GM06990 (cell line): ENCODE measurements around the gene LRP1.

Experiments used
- DNase-seq: peaks from one replicate; pipeline ENCODE4 v3.0.0-alpha.2; 2011; ENCODE audit not compliant: insufficient read length; ENCODE audit errors: extremely low read depth
- H3K27me3 ChIP-seq: replicated peaks from 2 replicates; pipeline ENCODE4 v1.6.0; 2011; ENCODE audit warnings: low read length; ENCODE audit not compliant: control insufficient read depth, insufficient read depth
- H3K36me3 ChIP-seq: 2 replicates; pipeline ENCODE4 v1.5.1; 2011; ENCODE audit warnings: low read length; ENCODE audit not compliant: control insufficient read depth, insufficient read depth
- H3K4me3 ChIP-seq: replicated peaks from 2 replicates; pipeline ENCODE4 v1.5.1; 2011; ENCODE audit warnings: low read depth, mild to moderate bottlenecking, control low read depth, low read length
- CTCF ChIP-seq: IDR thresholded peaks from 2 replicates; pipeline ENCODE4 v1.5.1; 2011; ENCODE audit warnings: low read length, control low read depth, mild to moderate bottlenecking, inconsistent platforms; ENCODE audit not compliant: insufficient read depth, poor library complexity, severe bottlenecking

The LRP1 gene

GRCh38 chr12:57148469-57149244 lies 20.4 kb downstream of the LRP1 start:
- Histone ChIP-seq H3K4me3 (no peak overlapping the region), H3K36me3 (no peaks in the 10 kb centered on the region)

GRCh38 chr12:57149245-57149900 lies 21.1 kb downstream of the LRP1 start:
- no peak overlapping the region for H3K4me3 ChIP-seq
- no peaks in the 10 kb centered on the region for H3K27me3 ChIP-seq
- H3K36me3 ChIP-seq, result no peaks in the 10 kb centered on the region
- TF ChIP-seq CTCF, result no peak
- no peak for DNase-seq

More at GRCh38 chr12:57148469-57149244, 20.4 kb downstream of the LRP1 start:
- no peaks in the 10 kb centered on the region for H3K27me3 ChIP-seq
- DNase-seq, result no peak
- TF ChIP-seq CTCF, result no peak

GRCh38 chr12:57150400-57151000 lies 22.2 kb downstream of the LRP1 start:
- no peaks in the 10 kb centered on the region for H3K27me3 ChIP-seq
- no peak for DNase-seq
- H3K4me3 ChIP-seq, result no peak overlapping the region
- H3K36me3 ChIP-seq, result no peaks in the 10 kb centered on the region
- no peak for TF ChIP-seq CTCF

GRCh38 chr12:57151741-57152630 lies 23.7 kb downstream of the LRP1 start:
- Histone ChIP-seq H3K27me3 (no peaks in the 10 kb centered on the region), H3K4me3 (no peak overlapping the region), H3K36me3 (no peaks in the 10 kb centered on the region)
- no peak for DNase-seq
- TF ChIP-seq CTCF, result no peak

GRCh38 chr12:57152639-57153038 lies 24.4 kb downstream of the LRP1 start:
- H3K36me3 ChIP-seq, result no peaks in the 10 kb centered on the region
- no peak for DNase-seq

More at GRCh38 chr12:57152639-57153038, 24.4 kb downstream of the LRP1 start:
- H3K4me3 ChIP-seq, result no peak overlapping the region
- H3K27me3 ChIP-seq, result no peaks in the 10 kb centered on the region
- TF ChIP-seq CTCF, result no peak
